Measurements from ENCODE around the gene GPANK1.

The GPANK1 gene

GRCh38 chr6:31630177-31630934, 34.4 kb downstream of the GPANK1 start:
- H3K27ac Mint-ChIP-seq: peak overlapping the region; percentile 5
- peaks cover 100% of the 10 kb centered on the region for H3K36me3 Mint-ChIP-seq (ENCODE audit: low read depth)
- no peak overlapping the region for H3K4me3 Mint-ChIP-seq
- peaks cover 9% of the 10 kb centered on the region for H3K4me1 Mint-ChIP-seq (ENCODE audit: low read depth)
- no peaks in the 10 kb centered on the region for H3K27me3 Mint-ChIP-seq
- no peak for DNase-seq
- no peaks in the 10 kb centered on the region for H3K9me3 Mint-ChIP-seq

- peaks cover 12% of the 10 kb centered on the region for H3K4me1 Mint-ChIP-seq (ENCODE audit: low read depth)
- no peaks in the 10 kb centered on the region for H3K9me3 Mint-ChIP-seq
- H3K36me3 Mint-ChIP-seq (ENCODE audit: low read depth): peaks cover 100% of the 10 kb centered on the region
- H3K4me3 Mint-ChIP-seq: no peak overlapping the region
- H3K27me3 Mint-ChIP-seq: no peaks in the 10 kb centered on the region
- no peak for DNase-seq
- H3K27ac Mint-ChIP-seq: peak overlapping the region; percentile 41
Measured at GRCh38 chr6:31629014-31629413, 35.8 kb downstream of the GPANK1 start.

GRCh38 chr6:31627690-31628287, 37.0 kb downstream of the GPANK1 start:
- H3K9me3 Mint-ChIP-seq: no peaks in the 10 kb centered on the region
- H3K4me1 Mint-ChIP-seq (ENCODE audit: low read depth): peaks cover 19% of the 10 kb centered on the region
- peaks cover 100% of the 10 kb centered on the region for H3K36me3 Mint-ChIP-seq (ENCODE audit: low read depth)
- no peaks in the 10 kb centered on the region for H3K27me3 Mint-ChIP-seq
- no peak for DNase-seq
- peak overlapping the region; percentile 9 for H3K27ac Mint-ChIP-seq
- H3K4me3 Mint-ChIP-seq: no peak overlapping the region

- Mint-ChIP-seq H3K36me3 (ENCODE audit: low read depth) (peaks cover 100% of the 10 kb centered on the region), H3K4me3 (no peak overlapping the region), H3K4me1 (ENCODE audit: low read depth) (peaks cover 27% of the 10 kb centered on the region), H3K9me3 (no peaks in the 10 kb centered on the region), H3K27ac (peak overlapping the region; percentile 80), H3K27me3 (no peaks in the 10 kb centered on the region)
- no peak for DNase-seq
Measured at GRCh38 chr6:31626952-31627351, 37.8 kb downstream of the GPANK1 start.

GRCh38 chr6:31624070-31624469, 40.7 kb downstream of the GPANK1 start:
- H3K9me3 Mint-ChIP-seq: no peaks in the 10 kb centered on the region
- H3K4me1 Mint-ChIP-seq (ENCODE audit: low read depth): peaks cover 37% of the 10 kb centered on the region
- H3K27ac Mint-ChIP-seq: peak overlapping the region; percentile 73
- H3K27me3 Mint-ChIP-seq: no peaks in the 10 kb centered on the region
- H3K4me3 Mint-ChIP-seq: no peak overlapping the region
- no peak for DNase-seq
- peaks cover 88% of the 10 kb centered on the region for H3K36me3 Mint-ChIP-seq (ENCODE audit: low read depth)

GRCh38 chr6:31622684-31623091, 42.1 kb downstream of the GPANK1 start:
- Mint-ChIP-seq H3K9me3 (no peaks in the 10 kb centered on the region), H3K4me3 (peak overlapping the region; percentile 90), H3K36me3 (ENCODE audit: low read depth) (peaks cover 79% of the 10 kb centered on the region), H3K4me1 (ENCODE audit: low read depth) (peaks cover 41% of the 10 kb centered on the region), H3K27ac (peak overlapping the region; percentile 100), H3K27me3 (no peaks in the 10 kb centered on the region)
- DNase-seq: no peak

- DNase-seq: no peak
- Mint-ChIP-seq H3K36me3 (ENCODE audit: low read depth) (peaks cover 74% of the 10 kb centered on the region), H3K4me1 (ENCODE audit: low read depth) (peaks cover 42% of the 10 kb centered on the region), H3K4me3 (peak overlapping the region; percentile 90), H3K27ac (peak overlapping the region; percentile 100), H3K9me3 (no peaks in the 10 kb centered on the region), H3K27me3 (no peaks in the 10 kb centered on the region)
Measured at GRCh38 chr6:31621991-31622390, 42.8 kb downstream of the GPANK1 start.

- no peak for DNase-seq
- Mint-ChIP-seq H3K4me1 (ENCODE audit: low read depth) (peaks cover 48% of the 10 kb centered on the region), H3K27ac (peak overlapping the region; percentile 100), H3K36me3 (ENCODE audit: low read depth) (peaks cover 71% of the 10 kb centered on the region), H3K27me3 (no peaks in the 10 kb centered on the region), H3K9me3 (no peaks in the 10 kb centered on the region), H3K4me3 (peak overlapping the region; percentile 90)
Measured at GRCh38 chr6:31621320-31621939, 43.4 kb downstream of the GPANK1 start.

GRCh38 chr6:31620586-31621319, 44.0 kb downstream of the GPANK1 start, which contains the start of gene PRRC2A:
TSS of gene PRRC2A (plus strand) at chr6:31620715. CDS start at chr6:31622790, 2,075 bp downstream.
- no peaks in the 10 kb centered on the region for H3K9me3 Mint-ChIP-seq
- H3K4me1 Mint-ChIP-seq (ENCODE audit: low read depth): peaks cover 52% of the 10 kb centered on the region
- no peak for DNase-seq
- peak within 1 kb of the TSS; percentile 100 for H3K27ac Mint-ChIP-seq
- H3K27me3 Mint-ChIP-seq: no peaks in the 10 kb centered on the region
- H3K36me3 Mint-ChIP-seq (ENCODE audit: low read depth): peaks cover 67% of the 10 kb centered on the region
- peak within 1 kb of the TSS; percentile 90 for H3K4me3 Mint-ChIP-seq

- Mint-ChIP-seq H3K4me1 (ENCODE audit: low read depth) (peaks cover 55% of the 10 kb centered on the region), H3K9me3 (no peaks in the 10 kb centered on the region), H3K27me3 (no peaks in the 10 kb centered on the region)
Measured at GRCh38 chr6:31619805-31620585, 44.8 kb downstream of the GPANK1 start.

GRCh38 chr6:31617010-31617409, 47.8 kb downstream of the GPANK1 start:
- Mint-ChIP-seq H3K27ac (peak overlapping the region; percentile 88), H3K36me3 (ENCODE audit: low read depth) (peaks cover 30% of the 10 kb centered on the region), H3K4me1 (ENCODE audit: low read depth) (peaks cover 45% of the 10 kb centered on the region), H3K9me3 (no peaks in the 10 kb centered on the region), H3K4me3 (peak overlapping the region; percentile 80), H3K27me3 (no peaks in the 10 kb centered on the region)
- DNase-seq: no peak

More at GRCh38 chr6:31619805-31620585, 44.8 kb downstream of the GPANK1 start:
- Mint-ChIP-seq H3K27ac (peak overlapping the region; percentile 100), H3K4me3 (peak overlapping the region; percentile 90), H3K36me3 (ENCODE audit: low read depth) (peaks cover 60% of the 10 kb centered on the region)
- DNase-seq: peak; percentile 97

GRCh38 chr6:31615748-31616147, 49.0 kb downstream of the GPANK1 start:
- Mint-ChIP-seq H3K4me1 (ENCODE audit: low read depth) (peaks cover 40% of the 10 kb centered on the region), H3K4me3 (peak overlapping the region; percentile 80), H3K27me3 (no peaks in the 10 kb centered on the region), H3K36me3 (ENCODE audit: low read depth) (peaks cover 18% of the 10 kb centered on the region), H3K9me3 (no peaks in the 10 kb centered on the region), H3K27ac (peak overlapping the region; percentile 88)
- peak; percentile 62 for DNase-seq

GRCh38 chr6:31614684-31615578, 49.9 kb downstream of the GPANK1 start, which contains the start of gene AIF1:
TSS of gene AIF1 (plus strand) at chr6:31615234. CDS start at chr6:31615330, 96 bp downstream.
- peaks cover 40% of the 10 kb centered on the region for H3K4me1 Mint-ChIP-seq (ENCODE audit: low read depth)
- no peaks in the 10 kb centered on the region for H3K9me3 Mint-ChIP-seq
- no peak for DNase-seq
- H3K36me3 Mint-ChIP-seq (ENCODE audit: low read depth): peaks cover 15% of the 10 kb centered on the region
- H3K4me3 Mint-ChIP-seq: peak within 1 kb of the TSS; percentile 80
- H3K27me3 Mint-ChIP-seq: no peaks in the 10 kb centered on the region
- H3K27ac Mint-ChIP-seq: peak within 1 kb of the TSS; percentile 88

Data from activated T-cell treated with anti-CD3 and anti-CD28 coated beads, Interleukin-2, amount 50 U/mL, for 24 hours (primary cell).